ENCODE measurements around the gene MS4A1.
"Not testable (repeated sequence)": the region's sequence is repeated elsewhere in the genome, so short reads cannot be mapped to it uniquely, and the experiment has no call there.

The MS4A1 gene

DNA sequence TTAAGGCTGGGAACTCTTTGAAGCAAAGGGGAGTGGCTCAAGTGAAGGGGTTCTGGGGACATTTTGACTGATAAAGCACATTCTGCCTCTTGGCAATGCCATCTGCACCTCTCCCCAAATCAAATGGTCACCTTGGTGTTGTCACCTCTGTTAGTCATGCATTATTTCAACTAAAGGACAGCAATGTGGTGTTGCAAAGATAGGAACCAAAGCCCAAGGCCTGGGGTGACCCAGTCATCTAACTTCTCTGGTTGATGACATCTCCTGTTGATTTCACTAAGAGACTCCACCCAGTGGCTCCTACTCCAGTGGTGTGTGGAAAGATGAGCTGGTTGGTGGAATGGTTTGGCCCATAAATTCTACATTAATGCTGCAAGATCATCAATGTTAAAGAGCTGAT, 7.8 kb upstream of the MS4A1 start:
- peaks cover 50% of the 10 kb centered on the region for H3K4me1 ChIP-seq (ENCODE audit: low read length)
- peaks cover 7% of the 10 kb centered on the region for H3K36me3 ChIP-seq (replicated peaks; ENCODE audit: low read depth, low read length)
- H3K4me2 ChIP-seq (ENCODE audit: low read length): no peak overlapping the region
- no peak overlapping the region for H2AFZ ChIP-seq (ENCODE audit: low read depth, low read length)
- H3K4me3 ChIP-seq (ENCODE audit: low read length): no peak overlapping the region
- H3K9ac ChIP-seq (ENCODE audit: low read length): no peak overlapping the region
- no peaks in the 10 kb centered on the region; the same call in 1 of the 2 replicates for H3K9me3 ChIP-seq (ENCODE audit: insufficient read depth, low read length)
- H3K27ac ChIP-seq (ENCODE audit: low read length): no peak overlapping the region
- H4K20me1 ChIP-seq (ENCODE audit: insufficient read depth, low read length): no peaks in the 10 kb centered on the region
- no peak for TF ChIP-seq EZH2phosphoT487 (IDR thresholded peaks at IDR 0.05; ENCODE audit: low read depth)
- TF ChIP-seq, protein P1, sequence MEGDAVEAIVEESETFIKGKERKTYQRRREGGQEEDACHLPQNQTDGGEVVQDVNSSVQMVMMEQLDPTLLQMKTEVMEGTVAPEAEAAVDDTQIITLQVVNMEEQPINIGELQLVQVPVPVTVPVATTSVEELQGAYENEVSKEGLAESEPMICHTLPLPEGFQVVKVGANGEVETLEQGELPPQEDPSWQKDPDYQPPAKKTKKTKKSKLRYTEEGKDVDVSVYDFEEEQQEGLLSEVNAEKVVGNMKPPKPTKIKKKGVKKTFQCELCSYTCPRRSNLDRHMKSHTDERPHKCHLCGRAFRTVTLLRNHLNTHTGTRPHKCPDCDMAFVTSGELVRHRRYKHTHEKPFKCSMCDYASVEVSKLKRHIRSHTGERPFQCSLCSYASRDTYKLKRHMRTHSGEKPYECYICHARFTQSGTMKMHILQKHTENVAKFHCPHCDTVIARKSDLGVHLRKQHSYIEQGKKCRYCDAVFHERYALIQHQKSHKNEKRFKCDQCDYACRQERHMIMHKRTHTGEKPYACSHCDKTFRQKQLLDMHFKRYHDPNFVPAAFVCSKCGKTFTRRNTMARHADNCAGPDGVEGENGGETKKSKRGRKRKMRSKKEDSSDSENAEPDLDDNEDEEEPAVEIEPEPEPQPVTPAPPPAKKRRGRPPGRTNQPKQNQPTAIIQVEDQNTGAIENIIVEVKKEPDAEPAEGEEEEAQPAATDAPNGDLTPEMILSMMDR (IDR thresholded peaks at IDR 0.05; ENCODE audit: low read depth, low read length): no peak
- H3K27me3 ChIP-seq (ENCODE audit: low read depth, low read length): no peaks in the 10 kb centered on the region
- no peaks in the 10 kb centered on the region for H3K79me2 ChIP-seq (ENCODE audit: low read length)

DNA sequence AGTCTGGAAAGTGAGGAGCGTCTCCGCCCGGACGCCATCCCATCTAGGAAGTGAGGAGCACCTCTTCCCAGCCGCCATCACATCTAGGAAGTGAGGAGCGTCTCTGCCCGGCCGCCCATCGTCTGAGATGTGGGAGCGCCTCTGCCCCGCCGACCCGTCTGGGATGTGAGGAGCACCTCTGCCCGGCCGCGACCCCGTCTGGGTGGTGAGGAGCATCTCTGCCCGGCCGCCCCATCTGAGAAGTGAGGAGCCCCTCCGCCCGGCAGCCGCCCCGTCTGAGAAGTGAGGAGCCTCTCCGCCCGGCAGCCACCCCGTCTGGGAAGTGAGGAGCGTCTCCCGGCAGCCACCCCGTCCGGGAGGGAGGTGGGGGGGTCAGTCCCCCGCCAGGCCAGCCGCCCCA, 4.5 kb upstream of the MS4A1 start:
- H3K9ac ChIP-seq (ENCODE audit: low read length); H4K20me1 ChIP-seq (ENCODE audit: insufficient read depth, low read length); H3K4me2 ChIP-seq (ENCODE audit: low read length); H3K27ac ChIP-seq (ENCODE audit: low read length); H3K27me3 ChIP-seq (ENCODE audit: low read depth, low read length); H2AFZ ChIP-seq (ENCODE audit: low read depth, low read length); H3K4me3 ChIP-seq (ENCODE audit: low read length); H3K9me3 ChIP-seq (ENCODE audit: insufficient read depth, low read length): not testable (repeated sequence)
- H3K4me1 ChIP-seq (ENCODE audit: low read length): peaks cover 54% of the 10 kb centered on the region
- peaks cover 27% of the 10 kb centered on the region for H3K36me3 ChIP-seq (replicated peaks; ENCODE audit: low read depth, low read length)
- peaks cover 13% of the 10 kb centered on the region for H3K79me2 ChIP-seq (ENCODE audit: low read length)

DNA sequence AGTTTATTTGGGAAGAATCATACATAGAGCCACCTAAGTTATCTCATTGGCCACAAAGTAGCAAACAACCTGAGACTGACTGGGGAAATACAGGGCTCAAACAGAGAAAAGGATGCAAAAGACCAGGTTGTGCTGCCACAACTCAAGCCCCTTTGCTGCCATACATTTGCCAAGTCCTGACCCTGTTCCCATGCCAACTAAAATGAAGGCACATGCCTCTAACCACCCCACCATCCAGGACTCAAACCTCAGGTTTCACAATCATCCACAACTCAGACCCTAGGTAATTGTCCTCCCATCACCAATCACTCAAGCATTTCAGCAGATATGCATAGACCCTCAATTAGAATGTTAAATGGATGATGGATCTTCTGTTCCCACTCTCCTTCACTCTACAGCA, 1.4 kb upstream of the MS4A1 start:
- Histone ChIP-seq H3K9ac (ENCODE audit: low read length) (peak overlapping the region; percentile 78), H2AFZ (ENCODE audit: low read depth, low read length) (peak overlapping the region; percentile 42), H3K27me3 (ENCODE audit: low read depth, low read length) (no peaks in the 10 kb centered on the region), H3K27ac (ENCODE audit: low read length) (peak overlapping the region; percentile 97), H3K4me2 (ENCODE audit: low read length) (peak overlapping the region; percentile 63), H3K36me3 (replicated peaks; ENCODE audit: low read depth, low read length) (peaks cover 57% of the 10 kb centered on the region), H3K9me3 (ENCODE audit: insufficient read depth, low read length) (peaks cover 7% of the 10 kb centered on the region; the same call in 1 of the 2 replicates), H3K4me3 (ENCODE audit: low read length) (peak overlapping the region; percentile 40), H4K20me1 (ENCODE audit: insufficient read depth, low read length) (peaks cover 14% of the 10 kb centered on the region), H3K4me1 (ENCODE audit: low read length) (peaks cover 61% of the 10 kb centered on the region), H3K79me2 (ENCODE audit: low read length) (peaks cover 43% of the 10 kb centered on the region)
- TF ChIP-seq, protein P1 (IDR thresholded peaks at IDR 0.05; ENCODE audit: low read depth, low read length): no peak
- TF ChIP-seq EZH2phosphoT487 (IDR thresholded peaks at IDR 0.05; ENCODE audit: low read depth): no peak

DNA sequence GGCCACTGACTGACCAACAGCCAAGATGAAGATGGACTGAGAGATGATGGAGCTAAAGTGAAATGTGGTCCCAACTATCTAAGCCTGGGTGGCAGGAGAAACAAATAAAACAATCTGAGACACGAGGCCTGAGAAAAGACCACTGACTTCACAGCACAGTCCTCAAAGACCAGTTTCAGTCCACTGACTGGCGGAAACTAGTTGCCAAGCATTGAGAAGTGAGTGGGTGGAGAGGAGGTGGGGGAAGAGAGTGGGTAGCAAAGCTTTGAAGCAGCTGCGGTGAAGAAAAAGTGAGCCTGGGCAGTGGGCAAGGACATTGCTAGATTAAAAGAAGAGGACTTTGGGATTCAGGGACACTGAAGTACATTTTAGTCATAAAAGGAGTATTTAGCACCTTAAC, 1.9 kb downstream of the MS4A1 start:
- H3K4me1 ChIP-seq (ENCODE audit: low read length): peaks cover 76% of the 10 kb centered on the region
- peaks cover 85% of the 10 kb centered on the region for H3K36me3 ChIP-seq (replicated peaks; ENCODE audit: low read depth, low read length)
- no peaks in the 10 kb centered on the region for H3K27me3 ChIP-seq (ENCODE audit: low read depth, low read length)
- peaks cover 76% of the 10 kb centered on the region for H3K79me2 ChIP-seq (ENCODE audit: low read length)
- peaks cover 7% of the 10 kb centered on the region; the same call in 1 of the 2 replicates for H3K9me3 ChIP-seq (ENCODE audit: insufficient read depth, low read length)
- peak overlapping the region; percentile 65 for H3K4me2 ChIP-seq (ENCODE audit: low read length)
- peak overlapping the region; percentile 97 for H3K27ac ChIP-seq (ENCODE audit: low read length)
- peak overlapping the region; percentile 88 for H3K4me3 ChIP-seq (ENCODE audit: low read length)
- TF ChIP-seq, protein P1 (IDR thresholded peaks at IDR 0.05; ENCODE audit: low read depth, low read length): no peak
- TF ChIP-seq EZH2phosphoT487 (IDR thresholded peaks at IDR 0.05; ENCODE audit: low read depth): no peak
- H2AFZ ChIP-seq (ENCODE audit: low read depth, low read length): no peak overlapping the region
- H3K9ac ChIP-seq (ENCODE audit: low read length): peak overlapping the region; percentile 97
- H4K20me1 ChIP-seq (ENCODE audit: insufficient read depth, low read length): peaks cover 47% of the 10 kb centered on the region
